ENCODE data around the gene MANBA. TPM values are rescaled to one million over a fixed set of nuclear protein-coding genes. Genes with fewer than 3 reads are reported as not detected.

The MANBA gene
- polyA plus RNA-seq, 3 donors, result 80.8 to 94.4 (median 88.7) TPM

GRCh38 chr4:102687373-102687981, 73.3 kb downstream of the MANBA start:
- no peaks in the 10 kb centered on the region for H3K27me3 Mint-ChIP-seq (ENCODE audit: low read depth in 3 of 3)
- intact Hi-C loops (cut with micrococcal nuclease), result loop anchor here in 1 of 2 donors (10.0 kb wide), 1 partner anchor 137 kb away; the partner anchor contains the start of gene UBE2D3
- Histone ChIP-seq H3K4me3 (replicated peaks in 1 of 3; ENCODE audit: low read depth in 2 of 3, low read length in 3 of 3) (peak overlapping the region in 1 of 3 experiments; percentile 45), H2AFZ (ENCODE audit: insufficient read depth, low read depth, low read length, poor library complexity, severe bottlenecking) (no peak overlapping the region), H3K9me3 (replicated peaks in 1 of 2; ENCODE audit: control insufficient read depth in 1 of 2, insufficient read depth in 1 of 2, low read length in 2 of 2) (no peaks in the 10 kb centered on the region), H3K4me2 (replicated peaks; ENCODE audit: extremely low read depth, low read length, poor library complexity, severe bottlenecking) (peak overlapping the region; percentile 57), H3K36me3 (replicated peaks in 1 of 2; ENCODE audit: control insufficient read depth in 1 of 2, insufficient read depth in 2 of 2, low read length in 2 of 2) (peaks cover 35 to 64% of the 10 kb centered on the region in 2 donors), H3K79me2 (ENCODE audit: insufficient read depth, low read length) (peaks cover 54% of the 10 kb centered on the region), H3K4me1 (ENCODE audit: control insufficient read depth in 1 of 2, insufficient read depth in 2 of 2, low read length in 2 of 2) (peaks cover 31 to 38% of the 10 kb centered on the region in 2 donors), H3K9ac (ENCODE audit: insufficient read depth, low read length, poor library complexity, severe bottlenecking) (peak overlapping the region; percentile 46), H3K27ac (ENCODE audit: low read depth in 1 of 2, low read length in 2 of 2) (peak overlapping the region; percentile 32 to 88), H4K20me1 (ENCODE audit: insufficient read depth, low read length) (peaks cover 81% of the 10 kb centered on the region), H3K27me3 (ENCODE audit: control insufficient read depth in 2 of 2, insufficient read depth in 2 of 2, low read length in 2 of 2) (no peaks in the 10 kb centered on the region)
- no peak for TF ChIP-seq CTCF (IDR thresholded peaks at IDR 0.05)
- peaks cover 10% of the 10 kb centered on the region for H3K4me1 Mint-ChIP-seq
- WGBS (ENCODE audit: insufficient coverage), result 2% methylated on average over 3 of the region's 4 CpGs
- no peak overlapping the region for H3K4me3 Mint-ChIP-seq
- peaks cover 26 to 27% of the 10 kb centered on the region in 2 donors for H3K36me3 Mint-ChIP-seq
- H3K9me3 Mint-ChIP-seq, result no peaks in the 10 kb centered on the region
- no peak overlapping the region for H3K27ac Mint-ChIP-seq
- peak; percentile 30 to 44 (median 37) for DNase-seq

GRCh38 chr4:102685768-102686167, 75.0 kb downstream of the MANBA start:
- H3K9me3 Mint-ChIP-seq, result no peaks in the 10 kb centered on the region
- no peaks in the 10 kb centered on the region for H3K9me3 ChIP-seq (replicated peaks in 1 of 2; ENCODE audit: control insufficient read depth in 1 of 2, insufficient read depth in 1 of 2, low read length in 2 of 2)
- peaks cover 48 to 73% of the 10 kb centered on the region in 2 donors for H3K36me3 ChIP-seq (replicated peaks in 1 of 2; ENCODE audit: control insufficient read depth in 1 of 2, insufficient read depth in 2 of 2, low read length in 2 of 2)

More at GRCh38 chr4:102685768-102686167, 75.0 kb downstream of the MANBA start:
- peaks cover 31 to 34% of the 10 kb centered on the region in 2 donors for H3K36me3 Mint-ChIP-seq
- no peaks in the 10 kb centered on the region for H3K27me3 ChIP-seq (ENCODE audit: control insufficient read depth in 2 of 2, insufficient read depth in 2 of 2, low read length in 2 of 2)
- no peak overlapping the region for H3K4me2 ChIP-seq (replicated peaks; ENCODE audit: extremely low read depth, low read length, poor library complexity, severe bottlenecking)
- no peak overlapping the region for H2AFZ ChIP-seq (ENCODE audit: insufficient read depth, low read depth, low read length, poor library complexity, severe bottlenecking)
- WGBS (ENCODE audit: insufficient coverage), result 40% methylated on average over 1 of the region's 3 CpGs
- H4K20me1 ChIP-seq (ENCODE audit: insufficient read depth, low read length), result peaks cover 85% of the 10 kb centered on the region
- H3K9ac ChIP-seq (ENCODE audit: insufficient read depth, low read length, poor library complexity, severe bottlenecking), result no peak overlapping the region
- H3K4me1 Mint-ChIP-seq, result no peaks in the 10 kb centered on the region
- H3K4me3 ChIP-seq (replicated peaks in 1 of 3; ENCODE audit: low read depth in 2 of 3, low read length in 3 of 3), result no peak overlapping the region
- H3K4me3 Mint-ChIP-seq, result no peak overlapping the region
- no peaks in the 10 kb centered on the region for H3K27me3 Mint-ChIP-seq (ENCODE audit: low read depth in 3 of 3)
- intact Hi-C loops (cut with micrococcal nuclease), result loop anchor here in 1 of 2 donors (10.0 kb wide), 1 partner anchor 139 kb away; the partner anchor contains the start of gene UBE2D3
- TF ChIP-seq CTCF (IDR thresholded peaks at IDR 0.05), result no peak
- H3K27ac Mint-ChIP-seq, result no peak overlapping the region
- H3K4me1 ChIP-seq (ENCODE audit: control insufficient read depth in 1 of 2, insufficient read depth in 2 of 2, low read length in 2 of 2), result peaks cover 23 to 27% of the 10 kb centered on the region in 2 donors
- peak overlapping the region in 1 of 2 donors; percentile 88 for H3K27ac ChIP-seq (ENCODE audit: low read depth in 1 of 2, low read length in 2 of 2)
- no peak for DNase-seq
- peaks cover 47% of the 10 kb centered on the region for H3K79me2 ChIP-seq (ENCODE audit: insufficient read depth, low read length)
